AG10803 (cell line): ENCODE measurements around the gene RTL1.

Experiments
- DNase-seq: peaks from one replicate; pipeline ENCODE4 v3.0.0; 2010; ENCODE audit warnings: low read depth
- H3K4me3 ChIP-seq: 2 replicates; pipeline ENCODE4 v1.5.1; 2011; ENCODE audit warnings: mild to moderate bottlenecking, low read length, control low read depth
- TF ChIP-seq, protein P1 (sequence below): conservative IDR thresholded peaks from 2 replicates; pipeline ENCODE4 v1.5.1; 2011; ENCODE audit warnings: mild to moderate bottlenecking, low read length, control low read depth, inconsistent platforms

Gene RTL1

DNA sequence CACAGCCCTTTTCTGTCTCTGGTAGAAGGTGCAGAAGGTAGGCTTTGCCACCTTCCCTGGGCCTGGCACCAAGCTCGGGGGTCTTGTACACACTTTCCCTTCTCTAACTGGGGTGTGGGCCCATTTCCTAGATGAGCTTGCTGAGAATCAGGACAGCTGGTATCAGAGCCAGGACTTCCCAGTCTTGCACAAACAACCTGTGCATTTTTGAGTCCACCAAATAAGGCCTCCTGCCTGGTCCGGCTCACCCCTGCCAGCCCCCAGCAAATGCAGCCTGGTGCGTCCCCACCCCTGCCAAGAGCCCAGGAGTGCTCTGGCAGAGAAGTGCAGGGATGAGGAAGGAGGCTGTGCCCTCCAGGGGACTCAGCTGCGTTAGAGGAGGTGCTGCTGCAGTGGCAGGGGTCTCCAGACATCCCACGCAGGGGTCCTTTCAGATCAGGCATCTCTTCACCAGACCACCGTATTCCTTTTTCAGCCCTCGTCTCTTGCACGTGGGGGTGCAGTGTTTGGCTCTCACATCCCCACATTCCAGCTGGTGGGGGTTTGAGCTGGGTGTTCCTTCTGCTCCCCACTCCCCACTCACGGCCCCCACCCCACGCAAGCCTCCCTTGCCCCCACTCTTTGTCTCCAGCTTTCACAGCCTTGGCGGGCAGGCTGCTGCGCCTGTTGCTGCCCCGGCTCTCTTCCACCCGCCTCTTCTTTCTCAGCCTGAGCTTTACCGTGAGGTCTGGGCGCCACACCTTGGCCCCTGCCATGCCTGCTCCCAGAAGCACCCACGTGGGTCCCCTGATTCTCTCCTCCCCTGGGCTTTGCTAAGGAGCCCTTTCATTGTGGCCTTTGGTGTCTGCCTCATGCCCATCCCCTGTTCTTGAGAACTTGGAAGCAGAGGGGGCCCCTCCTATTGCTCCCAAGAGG is 45.3 kb downstream of the RTL1 start:
- DNase-seq, result no peak

GRCh38 chr14:100857233-100857922 is 46.1 kb downstream of the RTL1 start:
- no peak for DNase-seq
- no peak overlapping the region for H3K4me3 ChIP-seq
- TF ChIP-seq, protein P1, sequence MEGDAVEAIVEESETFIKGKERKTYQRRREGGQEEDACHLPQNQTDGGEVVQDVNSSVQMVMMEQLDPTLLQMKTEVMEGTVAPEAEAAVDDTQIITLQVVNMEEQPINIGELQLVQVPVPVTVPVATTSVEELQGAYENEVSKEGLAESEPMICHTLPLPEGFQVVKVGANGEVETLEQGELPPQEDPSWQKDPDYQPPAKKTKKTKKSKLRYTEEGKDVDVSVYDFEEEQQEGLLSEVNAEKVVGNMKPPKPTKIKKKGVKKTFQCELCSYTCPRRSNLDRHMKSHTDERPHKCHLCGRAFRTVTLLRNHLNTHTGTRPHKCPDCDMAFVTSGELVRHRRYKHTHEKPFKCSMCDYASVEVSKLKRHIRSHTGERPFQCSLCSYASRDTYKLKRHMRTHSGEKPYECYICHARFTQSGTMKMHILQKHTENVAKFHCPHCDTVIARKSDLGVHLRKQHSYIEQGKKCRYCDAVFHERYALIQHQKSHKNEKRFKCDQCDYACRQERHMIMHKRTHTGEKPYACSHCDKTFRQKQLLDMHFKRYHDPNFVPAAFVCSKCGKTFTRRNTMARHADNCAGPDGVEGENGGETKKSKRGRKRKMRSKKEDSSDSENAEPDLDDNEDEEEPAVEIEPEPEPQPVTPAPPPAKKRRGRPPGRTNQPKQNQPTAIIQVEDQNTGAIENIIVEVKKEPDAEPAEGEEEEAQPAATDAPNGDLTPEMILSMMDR, result no peak

More for the DNA sequence above, 45.3 kb downstream of the RTL1 start:
- no peak overlapping the region for H3K4me3 ChIP-seq
- TF ChIP-seq, protein P1, result no peak

DNA sequence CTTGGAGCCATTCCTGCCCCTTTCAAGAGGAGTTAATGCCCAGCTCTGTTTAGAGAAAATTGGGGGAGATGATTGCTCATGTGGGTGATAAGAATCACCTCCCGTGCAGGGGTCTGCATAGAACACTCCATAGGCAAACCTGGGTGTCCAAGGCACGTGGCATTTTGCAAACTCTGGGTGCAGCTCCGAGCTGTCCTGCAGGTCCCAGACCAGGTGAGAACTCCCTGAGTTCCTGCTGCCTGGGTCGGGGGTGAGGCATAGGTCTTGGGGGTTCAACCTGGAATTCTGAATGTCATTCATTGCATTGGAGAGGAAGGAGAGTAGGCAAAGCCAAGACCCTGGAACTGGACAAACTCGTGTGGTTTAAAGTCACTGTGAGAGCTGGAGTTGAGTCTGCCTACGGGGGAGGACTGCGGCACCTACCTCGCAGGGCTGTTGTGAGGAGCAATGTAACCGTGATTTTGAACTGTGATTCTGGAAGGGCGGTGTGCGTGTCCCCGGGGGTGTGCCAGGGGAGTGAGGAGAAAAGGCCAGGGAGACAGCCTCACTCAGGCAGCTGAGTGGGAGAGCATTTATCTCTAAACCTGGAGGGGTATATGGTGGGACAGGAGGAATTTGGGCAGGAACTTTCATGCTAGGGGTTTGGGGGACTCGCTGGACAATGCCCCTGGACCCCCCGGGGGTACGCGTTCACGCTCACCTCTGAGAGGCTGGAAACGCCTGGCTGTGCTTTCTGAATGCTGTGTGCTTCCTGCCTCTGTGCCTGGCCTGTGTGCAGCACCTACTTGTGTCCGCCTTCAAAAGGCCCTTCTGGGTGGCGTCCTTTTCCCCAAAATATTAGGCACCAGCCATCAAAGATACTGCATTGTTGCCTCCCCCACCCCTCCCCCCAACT is 47.2 kb downstream of the RTL1 start:
- no peak overlapping the region for H3K4me3 ChIP-seq
- TF ChIP-seq, protein P1, result no peak
- DNase-seq, result no peak

DNA sequence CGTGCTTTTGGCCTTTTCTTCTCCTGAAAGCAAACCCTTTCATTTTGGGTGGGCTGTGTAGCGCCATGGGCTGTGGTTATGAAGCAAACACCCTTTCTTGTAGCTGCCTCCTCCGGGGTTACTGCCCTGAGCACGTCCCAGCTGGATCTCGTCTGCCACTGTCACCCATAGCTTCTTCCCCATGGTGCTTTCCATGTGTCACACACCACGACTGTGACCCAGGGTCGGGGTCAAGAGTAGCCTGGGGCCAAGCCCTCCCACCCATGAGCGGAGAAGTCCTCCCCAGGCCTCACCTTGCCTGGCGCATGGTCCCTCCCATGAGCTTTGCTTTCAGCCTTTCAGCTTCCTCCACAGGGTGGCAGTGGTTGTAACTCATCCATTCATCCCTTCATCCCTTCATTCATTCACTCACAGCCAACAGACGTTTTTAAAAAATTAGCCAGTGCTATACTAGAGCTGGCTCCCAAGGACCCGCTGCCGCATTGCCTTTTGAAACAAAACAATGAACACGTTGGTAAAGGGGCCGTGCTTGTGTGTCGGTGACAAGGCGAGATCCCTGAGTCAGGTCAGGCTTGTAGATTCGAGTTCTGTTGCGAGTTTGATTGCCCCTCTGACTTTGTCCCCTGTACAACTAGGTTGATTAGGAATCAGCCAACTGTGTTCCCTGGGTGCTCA is 48.1 kb downstream of the RTL1 start:
- DNase-seq, result no peak
- TF ChIP-seq, protein P1, result no peak

GRCh38 chr14:100854435-100854834 is 49.1 kb downstream of the RTL1 start:
- TF ChIP-seq, protein P1, result no peak
- H3K4me3 ChIP-seq, result no peak overlapping the region
- DNase-seq, result no peak

More for the DNA sequence above, 48.1 kb downstream of the RTL1 start:
- no peak overlapping the region for H3K4me3 ChIP-seq

DNA sequence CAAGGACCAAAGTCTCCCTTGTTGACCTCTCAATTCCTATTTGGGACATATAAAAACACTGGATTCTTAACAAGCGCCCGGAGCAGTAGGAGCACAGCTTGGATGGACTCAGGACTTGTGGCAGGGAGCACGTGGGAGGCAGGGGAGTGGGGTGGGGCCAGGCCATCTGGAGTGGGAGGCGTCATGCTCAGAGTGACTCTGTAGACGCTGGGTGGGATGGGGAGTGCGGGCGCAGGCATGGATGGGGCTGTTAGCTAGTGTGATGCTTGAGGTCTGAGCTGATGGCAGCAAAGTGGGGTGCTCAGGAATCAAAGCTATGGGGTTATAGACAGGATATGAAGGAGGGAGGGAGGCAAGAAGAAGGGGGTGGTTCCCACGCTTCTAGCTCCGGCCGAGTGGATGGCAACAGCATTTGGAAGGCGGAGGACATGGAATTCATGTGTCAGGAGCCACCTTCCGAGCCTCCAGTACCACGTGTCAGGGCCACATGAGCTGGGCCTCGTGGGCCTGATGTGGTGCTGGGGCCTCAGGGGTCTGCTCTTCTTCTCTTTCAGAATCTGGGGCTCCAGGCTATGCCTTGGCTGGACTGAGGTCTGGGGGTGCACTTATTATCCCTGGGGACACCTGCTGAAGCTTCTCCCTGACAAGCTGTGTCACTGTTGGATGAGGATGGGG is 51.4 kb downstream of the RTL1 start:
- no peak for DNase-seq
- H3K4me3 ChIP-seq, result no peak overlapping the region
- TF ChIP-seq, protein P1, result no peak
